ENCODE data around the gene HINT1. TPM values are rescaled to one million over a fixed set of nuclear protein-coding genes. Genes with fewer than 3 reads are reported as not detected.

HINT1 gene
- total and polyA plus RNA-seq, 9 of the 15 experiments (the other 6 are each of a cell fraction or from before 2014, with no cell fraction given), result 296 to 1,027 (median 500) TPM

- TF ChIP-seq CTCFL (IDR thresholded peaks at IDR 0.05; ENCODE audit: borderline replicate concordance, insufficient read depth, low read depth, low read length, poor library complexity, severe bottlenecking), result no peak
- no peak for TF ChIP-seq TCF3 (CRISPR knock-in tag; IDR thresholded peaks at IDR 0.05)
- TF ChIP-seq NR2F6 (CRISPR knock-in tag; IDR thresholded peaks at IDR 0.05), result no peak
- no peak for TF ChIP-seq ZNF707 (CRISPR knock-in tag; conservative IDR thresholded peaks at IDR 0.05)
- TF ChIP-seq LEF1 (IDR thresholded peaks at IDR 0.05), result peak; percentile 70
- no peak for TF ChIP-seq BRD4 (IDR thresholded peaks at IDR 0.05)
- TF ChIP-seq KDM2B (CRISPR knock-in tag; IDR thresholded peaks at IDR 0.05), result no peak
- no peak for TF ChIP-seq CSDE1 (IDR thresholded peaks at IDR 0.05)
- TF ChIP-seq EWSR1 (IDR thresholded peaks at IDR 0.05; ENCODE audit: borderline replicate concordance, low read depth, partially characterized antibody), result no peak
- TF ChIP-seq MXI1 (IDR thresholded peaks at IDR 0.05; ENCODE audit: low read depth, low read length), result peak; percentile 75
- TF ChIP-seq FUS (optimal IDR thresholded peaks at IDR 0.05; ENCODE audit: low read depth, low read length), result no peak
- no peak for TF ChIP-seq ZNF184 (CRISPR knock-in tag; IDR thresholded peaks at IDR 0.05)
- no peak for TF ChIP-seq NCOA1 (IDR thresholded peaks at IDR 0.05; ENCODE audit: low read depth)
- no peak for TF ChIP-seq ZNF764 (CRISPR knock-in tag; IDR thresholded peaks at IDR 0.05; ENCODE audit: low read depth)
- 0 out of 4 replicates have a peak, but pooled peaks of 1 of the 2 experiments have one; percentile 18 for TF ChIP-seq UBTF (IDR thresholded peaks at IDR 0.05; ENCODE audit: borderline replicate concordance in 1 of 2, low read depth in 2 of 2, low read length in 2 of 2)
- TF ChIP-seq ETV5 (CRISPR knock-in tag; IDR thresholded peaks at IDR 0.05; ENCODE audit: low read depth), result 0 out of 2 replicates have a peak, but pooled peaks have one; percentile 35
- TF ChIP-seq JUND (IDR thresholded peaks at IDR 0.05; ENCODE audit: borderline replicate concordance, low read depth, low read length), result peak; percentile 63
- TF ChIP-seq JUND (tag; IDR thresholded peaks at IDR 0.05; ENCODE audit: borderline replicate concordance, low read depth, low read length), result peak; percentile 40; the same call in 1 of the 3 replicates
- no peak for TF ChIP-seq ZNF197 (CRISPR knock-in tag; IDR thresholded peaks at IDR 0.05; ENCODE audit: low read depth)
- no peak for TF ChIP-seq RBM39 (optimal IDR thresholded peaks at IDR 0.05; ENCODE audit: low read depth, low read length)
- no peak for TF ChIP-seq CHCHD3 (CRISPR knock-in tag; IDR thresholded peaks at IDR 0.05)
- TF ChIP-seq ZNF217 (CRISPR knock-in tag; IDR thresholded peaks at IDR 0.05), result no peak
- no peak for TF ChIP-seq CBFB (CRISPR knock-in tag; IDR thresholded peaks at IDR 0.05)
- peak; percentile 86 for TF ChIP-seq TFAP4 (CRISPR knock-in tag; IDR thresholded peaks at IDR 0.05; ENCODE audit: borderline replicate concordance)
- no peak for TF ChIP-seq HDAC3 (IDR thresholded peaks at IDR 0.05; ENCODE audit: borderline replicate concordance, partially characterized antibody)
Observed at GRCh38 chr5:131170540-131171275, 5.7 kb upstream of the HINT1 start, which contains the start of gene LYRM7 (continued).

Measured in K562 (cell line).